Measurements from ENCODE around the gene TEX19. TPM values are rescaled to one million over a fixed set of nuclear protein-coding genes. Genes with fewer than 3 reads are reported as not detected.

TEX19 gene
- total and polyA plus RNA-seq, 8 donors = not detected

- Histone ChIP-seq H3K27ac (no peak overlapping the region), H3K4me3 (no peak overlapping the region), H3K27me3 (no peaks in the 10 kb centered on the region), H3K9me3 (no peaks in the 10 kb centered on the region), H3K36me3 (no peaks in the 10 kb centered on the region), H3K4me1 (peaks cover 0 to 3% (median 0%) of the 10 kb centered on the region in 3 donors)
- DNase-seq (peak in 1 of 6 donors; percentile 65), ATAC-seq (peak in 1 of 4 donors; percentile 4), FAIRE-seq (no peak)
- TF ChIP-seq CTCF (IDR thresholded peaks at IDR 0.05) = no peak
- WGBS, 2 donors = 68 to 77% methylated on average over 28 of the region's 28 CpGs
- intact Hi-C loops (cut with DNase I) = loop anchor here (5.0 to 10.0 kb wide), 3 partner anchors 85 to 118 kb away; no protein-coding TSS in a partner anchor
Observed at GRCh38 chr17:82322526-82323453, 36.3 kb upstream of the TEX19 start.

GRCh38 chr17:82323514-82324234 lies 35.4 kb upstream of the TEX19 start:
- WGBS, 2 donors = 49 to 53% methylated on average over 20 to 21 of the region's 21 CpGs

GRCh38 chr17:82324566-82325285 lies 34.3 kb upstream of the TEX19 start:
- H3K27me3 ChIP-seq = no peaks in the 10 kb centered on the region
- H3K4me1 ChIP-seq = peaks cover 0 to 3% (median 0%) of the 10 kb centered on the region in 3 donors
- H3K36me3 ChIP-seq = no peaks in the 10 kb centered on the region
- 66 to 77% methylated on average over 25 of the region's 25 CpGs for WGBS, 2 donors
- intact Hi-C loops (cut with DNase I) = loop anchor here (5.0 to 10.0 kb wide), 3 partner anchors 87 to 120 kb away; no protein-coding TSS in a partner anchor
- FAIRE-seq = no peak
- no peak overlapping the region for H3K4me3 ChIP-seq
- DNase-seq = peak in 2 of 6 donors; percentile 52 to 59
- H3K27ac ChIP-seq = no peak overlapping the region
- TF ChIP-seq CTCF (IDR thresholded peaks at IDR 0.05) = no peak
- H3K9me3 ChIP-seq = no peaks in the 10 kb centered on the region
- ATAC-seq = no peak

More at GRCh38 chr17:82323514-82324234, 35.4 kb upstream of the TEX19 start:
- TF ChIP-seq CTCF (IDR thresholded peaks at IDR 0.05) = no peak
- Histone ChIP-seq H3K27ac (no peak overlapping the region), H3K4me3 (no peak overlapping the region), H3K27me3 (no peaks in the 10 kb centered on the region), H3K36me3 (no peaks in the 10 kb centered on the region), H3K4me1 (peaks cover 0 to 3% (median 0%) of the 10 kb centered on the region in 3 donors), H3K9me3 (no peaks in the 10 kb centered on the region)
- intact Hi-C loops (cut with DNase I) = loop anchor here (5.0 to 10.0 kb wide), 3 partner anchors 86 to 119 kb away; no protein-coding TSS in a partner anchor
- ATAC-seq (no peak), DNase-seq (peak in 1 of 6 donors; percentile 73), FAIRE-seq (no peak)

- H3K36me3 ChIP-seq = no peaks in the 10 kb centered on the region
- DNase-seq (peak in 2 of 6 donors; percentile 28 to 69), ATAC-seq (no peak), FAIRE-seq (no peak)
- H3K27ac ChIP-seq = no peak overlapping the region
- H3K27me3 ChIP-seq = no peaks in the 10 kb centered on the region
- TF ChIP-seq CTCF (IDR thresholded peaks at IDR 0.05) = no peak
- WGBS, 2 donors = 87 to 88% methylated on average over 28 to 30 of the region's 30 CpGs
- no peak overlapping the region for H3K4me3 ChIP-seq
- intact Hi-C loops (cut with DNase I) = loop anchor here in 2 of 3 donors (10.0 kb wide), 2 partner anchors 91 to 121 kb away; no protein-coding TSS in a partner anchor
- no peaks in the 10 kb centered on the region for H3K9me3 ChIP-seq
- peaks cover 0 to 3% (median 0%) of the 10 kb centered on the region in 3 donors for H3K4me1 ChIP-seq
Observed at GRCh38 chr17:82325286-82326180, 33.5 kb upstream of the TEX19 start.

Data from pancreas (tissue), 10 donors.